HG03520 (cell line): ENCODE data around the gene PACS2.
"Not testable (repeated sequence)": the region's sequence is repeated elsewhere in the genome, so short reads cannot be mapped to it uniquely, and the experiment has no call there.

Experiments used
- ATAC-seq: cut with Tn5 transposase; IDR thresholded peaks from one replicate; pipeline ENCODE4 v1.9.1; 2021; ENCODE audit warnings: mild to moderate bottlenecking, moderate library complexity; ENCODE audit not compliant: unreplicated experiment

PACS2 gene

DNA sequence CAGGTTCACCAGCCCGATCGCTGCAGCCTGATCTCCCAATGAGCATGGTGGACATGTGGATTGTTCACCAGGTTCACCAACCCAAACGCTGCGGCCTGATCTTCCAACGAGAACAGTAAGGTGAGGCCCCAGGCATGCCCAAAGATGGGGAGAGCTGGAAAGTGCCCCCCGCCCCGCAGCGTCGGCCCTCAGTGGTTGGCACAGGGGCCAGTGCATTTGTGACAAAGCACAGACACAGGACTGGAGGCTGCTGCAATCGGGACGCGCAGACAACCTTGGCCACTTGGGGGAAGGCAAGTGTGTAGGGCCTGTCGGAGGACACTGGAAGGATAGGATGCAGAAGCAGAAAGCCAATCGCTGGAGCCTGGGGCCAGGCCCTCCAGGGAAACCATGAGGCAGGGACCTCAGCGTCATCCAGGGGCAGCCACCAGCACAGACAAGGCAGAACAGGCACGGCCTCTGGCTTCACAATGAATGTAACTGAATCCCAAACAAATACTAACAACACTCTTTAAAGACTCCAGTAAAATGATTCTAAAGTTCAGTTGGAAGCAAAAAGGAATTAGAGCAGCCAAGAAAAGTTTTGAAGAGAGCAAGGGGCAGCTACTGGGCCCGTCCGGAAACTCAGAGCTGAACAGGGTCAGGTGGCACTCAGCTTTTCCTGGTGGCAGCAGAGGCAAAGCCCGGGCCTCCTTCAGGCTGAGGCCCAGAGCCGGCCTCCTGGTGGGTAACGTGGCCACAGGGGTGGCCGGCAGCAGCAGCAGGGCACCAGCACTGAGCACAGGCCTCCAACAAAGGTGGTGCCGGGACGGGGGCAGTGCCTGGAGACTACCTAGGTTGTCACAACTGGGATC, 27.1 kb upstream of the PACS2 start:
- ATAC-seq: no peak

DNA sequence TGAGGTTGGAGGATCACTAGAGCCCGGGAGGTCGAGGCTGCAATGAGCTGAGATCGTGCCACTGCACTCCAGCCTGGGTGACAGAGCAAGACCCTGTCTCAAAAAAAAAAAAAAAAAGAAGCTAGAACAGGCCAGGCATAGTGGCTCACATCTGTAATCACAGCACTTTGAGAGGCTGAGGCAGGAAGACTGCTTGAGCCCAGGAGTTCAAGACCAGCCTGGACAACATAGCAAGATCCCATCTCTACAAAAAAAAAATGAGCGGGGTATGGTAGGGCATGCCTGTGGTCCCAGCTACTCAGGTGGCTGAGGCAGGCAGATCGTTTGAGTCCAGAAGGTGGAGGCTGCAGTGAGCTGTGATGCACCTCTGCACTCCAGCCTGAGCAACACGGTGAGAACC, 25.6 kb upstream of the PACS2 start:
- not testable (repeated sequence) for ATAC-seq

DNA sequence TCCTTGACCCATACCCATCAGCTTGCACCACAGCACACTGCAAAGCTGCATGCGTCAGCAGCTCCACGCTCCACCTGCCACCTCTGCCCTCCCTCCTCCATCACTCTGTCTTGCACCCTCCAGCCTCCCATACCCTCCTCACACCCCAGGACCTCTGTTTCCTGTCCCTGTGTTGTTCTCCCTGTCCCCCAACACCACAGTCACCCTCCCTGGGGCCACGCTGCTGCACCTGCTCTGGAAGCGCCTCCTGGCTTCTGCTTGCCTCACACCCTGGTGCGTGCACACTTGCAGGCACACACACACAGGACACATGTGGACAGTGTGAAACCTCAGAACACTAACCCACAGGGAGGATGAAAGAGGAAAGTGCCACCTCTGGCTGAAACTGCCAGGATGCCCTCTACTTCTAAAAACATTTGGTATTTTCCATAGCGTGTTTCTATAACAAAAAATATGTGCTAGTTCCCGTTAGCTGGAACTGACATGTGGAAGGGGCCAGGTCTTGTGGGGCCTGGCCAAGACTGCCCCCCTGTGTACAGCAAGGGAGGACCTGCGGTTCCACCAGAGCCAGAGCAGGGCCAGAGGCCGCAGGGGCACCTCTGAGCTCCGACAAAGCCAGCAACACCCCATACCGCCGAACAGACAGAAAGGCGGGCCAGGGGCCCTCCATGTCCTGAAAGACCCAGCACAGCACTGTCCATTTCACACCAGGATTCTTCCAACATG, 23.8 kb upstream of the PACS2 start:
- ATAC-seq: no peak

DNA sequence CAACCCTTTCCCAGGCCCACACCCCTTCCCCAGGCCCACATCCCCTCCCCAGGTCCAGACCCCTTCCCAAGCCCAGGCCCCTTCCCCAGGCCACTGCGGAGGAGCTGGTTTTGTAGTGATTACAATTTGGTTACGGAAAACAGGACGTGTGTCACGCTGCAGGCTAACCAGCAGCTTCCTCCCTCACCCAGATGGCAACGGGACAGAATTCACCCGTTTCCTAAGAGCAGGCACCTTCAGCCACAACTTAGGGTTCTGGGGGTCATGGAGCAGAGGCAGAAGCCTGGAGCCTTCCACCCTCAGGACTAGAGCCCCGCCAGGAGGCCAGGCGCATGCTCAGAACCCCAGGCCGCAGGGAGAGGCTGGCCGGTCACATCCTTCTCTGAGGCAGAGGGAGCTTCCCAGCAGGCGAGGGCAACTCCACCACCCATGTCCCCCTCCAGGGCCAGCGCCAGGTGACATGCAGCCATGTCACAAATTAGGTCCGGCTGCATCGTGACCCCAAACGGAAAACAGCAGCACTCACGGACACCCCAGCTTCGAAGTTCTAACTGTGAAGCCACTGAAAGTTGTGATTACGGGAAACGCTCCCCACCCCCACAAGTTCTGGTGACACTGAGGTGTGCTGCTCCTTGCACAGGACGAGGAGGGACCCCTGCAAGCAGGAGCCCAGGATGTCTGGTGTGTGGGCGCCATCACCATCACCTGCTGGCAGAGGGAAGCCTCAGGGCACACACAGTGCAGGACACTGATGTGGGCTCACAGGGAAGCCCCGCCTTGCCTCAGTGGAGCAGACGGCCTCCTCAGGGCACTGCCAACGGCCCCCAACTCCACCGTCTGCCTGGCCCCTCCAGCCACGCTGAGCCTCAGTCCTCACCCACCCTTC, 21.5 kb upstream of the PACS2 start:
- no peak for ATAC-seq

DNA sequence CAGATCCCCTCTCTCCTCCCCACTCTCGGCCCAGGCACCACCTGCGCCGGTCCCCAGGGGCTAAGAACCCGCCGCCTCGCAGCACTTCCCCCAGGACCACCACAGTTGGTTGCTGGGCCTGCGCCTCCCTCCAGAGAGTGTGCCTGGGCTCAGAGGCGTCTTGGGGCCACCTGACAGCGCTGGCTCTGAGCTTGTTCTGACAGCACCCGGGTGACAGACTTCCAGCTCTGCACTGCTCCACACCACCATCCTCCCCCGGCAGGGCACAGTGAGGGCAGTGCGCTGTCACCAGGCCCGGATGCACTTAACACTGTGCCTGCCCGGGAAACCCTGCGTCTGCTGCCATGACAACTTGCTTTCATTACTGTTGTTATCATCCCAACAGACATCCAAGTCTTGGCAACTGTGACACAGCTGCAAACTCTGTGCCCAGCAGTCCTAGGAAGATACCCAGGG, 20.4 kb upstream of the PACS2 start:
- no peak for ATAC-seq

DNA sequence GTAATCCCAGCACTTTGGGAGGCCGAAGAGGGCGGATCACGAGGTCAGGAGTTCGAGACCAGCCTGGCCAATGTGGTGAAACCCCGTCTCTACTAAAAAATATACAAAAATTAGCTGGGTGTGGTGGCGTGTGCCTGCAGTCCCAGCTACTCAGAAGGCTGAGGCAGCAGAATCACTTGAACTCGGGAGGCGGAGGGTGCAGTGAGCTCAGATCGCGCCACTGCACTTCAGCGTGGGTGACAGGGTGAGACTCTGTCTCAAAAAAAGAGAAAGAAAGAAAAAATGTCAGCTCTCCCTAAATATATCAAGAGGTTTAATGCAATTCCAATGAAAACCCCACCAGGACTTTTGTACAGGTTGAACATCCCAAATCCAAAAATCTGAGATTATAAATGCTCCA, 17.2 kb upstream of the PACS2 start:
- ATAC-seq: not testable (repeated sequence)

DNA sequence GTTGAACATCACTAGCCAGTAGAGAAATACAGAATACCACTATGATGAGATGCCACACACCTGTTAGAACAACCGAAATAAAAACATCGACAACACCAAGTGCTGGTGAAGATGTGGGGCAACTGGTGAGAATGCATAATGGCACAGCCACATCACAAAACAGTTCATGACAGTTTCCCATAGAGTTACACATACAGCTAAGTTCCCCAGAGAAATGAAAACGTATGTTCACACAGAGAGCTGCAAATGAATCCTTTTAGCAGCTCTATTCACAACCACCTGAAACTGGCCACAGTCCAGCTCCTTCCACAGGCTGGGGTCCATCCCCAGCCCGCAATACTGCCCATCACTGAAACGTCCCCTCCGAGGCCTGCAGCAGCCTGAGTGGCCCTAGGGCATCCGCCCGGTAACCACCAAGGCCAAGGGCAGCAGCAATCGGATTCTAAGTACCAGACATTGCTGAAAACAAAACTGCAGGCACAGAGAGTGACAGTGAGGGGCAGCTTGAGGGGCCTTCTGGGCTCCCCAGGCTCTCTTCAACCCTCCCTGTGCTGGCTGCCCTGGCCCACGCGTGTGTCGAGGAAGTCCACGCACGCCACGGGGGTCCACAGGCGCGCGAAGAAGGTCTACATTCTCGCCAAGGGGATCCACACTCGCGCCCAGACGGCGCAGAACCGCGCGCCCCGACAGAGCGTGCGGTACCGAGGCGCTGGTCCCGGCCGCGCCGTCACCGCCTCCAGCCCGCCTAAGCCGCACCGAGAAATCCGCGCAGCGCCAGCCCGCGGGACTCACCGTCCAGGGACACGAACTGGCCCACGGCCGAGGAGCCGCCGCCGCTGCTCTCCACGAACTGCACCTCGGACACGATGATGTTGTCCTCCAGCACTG, 14.7 kb upstream of the PACS2 start:
- peak; percentile 6 for ATAC-seq

DNA sequence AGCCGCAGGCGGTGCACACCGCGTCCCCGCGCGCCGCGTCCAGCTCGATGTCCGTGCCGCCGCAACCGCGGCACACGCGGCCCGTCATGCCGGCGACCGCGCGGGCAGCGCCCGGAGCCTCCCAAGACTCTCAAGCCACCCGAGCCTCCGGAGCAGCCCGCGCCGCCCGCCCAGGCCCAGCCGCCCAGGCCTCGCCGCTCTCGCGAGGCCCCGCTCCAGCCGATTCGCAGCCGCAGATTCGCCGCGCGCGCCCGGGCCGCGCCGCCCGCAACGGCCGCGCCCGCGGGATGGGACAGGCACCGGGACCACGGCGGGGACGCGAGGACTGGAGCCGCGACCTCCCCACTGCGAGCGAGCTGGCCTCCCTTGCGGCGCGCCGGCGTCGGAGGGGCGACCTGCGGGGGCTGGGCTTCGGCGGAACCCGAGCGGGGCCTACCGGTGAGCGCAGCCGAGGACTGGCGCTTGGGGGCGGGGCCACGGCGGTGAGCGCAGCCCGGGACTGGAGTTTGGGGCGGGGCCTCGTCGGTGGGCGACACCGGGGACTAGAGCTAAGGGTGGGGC, 13.9 kb upstream of the PACS2 start, which contains the start of gene BRF1:
BRF1 (minus strand) TSS at position 460 of the 561 bp plus-strand sequence; CDS start at position 88, 372 bp downstream.
- peak; percentile 78 for ATAC-seq

DNA sequence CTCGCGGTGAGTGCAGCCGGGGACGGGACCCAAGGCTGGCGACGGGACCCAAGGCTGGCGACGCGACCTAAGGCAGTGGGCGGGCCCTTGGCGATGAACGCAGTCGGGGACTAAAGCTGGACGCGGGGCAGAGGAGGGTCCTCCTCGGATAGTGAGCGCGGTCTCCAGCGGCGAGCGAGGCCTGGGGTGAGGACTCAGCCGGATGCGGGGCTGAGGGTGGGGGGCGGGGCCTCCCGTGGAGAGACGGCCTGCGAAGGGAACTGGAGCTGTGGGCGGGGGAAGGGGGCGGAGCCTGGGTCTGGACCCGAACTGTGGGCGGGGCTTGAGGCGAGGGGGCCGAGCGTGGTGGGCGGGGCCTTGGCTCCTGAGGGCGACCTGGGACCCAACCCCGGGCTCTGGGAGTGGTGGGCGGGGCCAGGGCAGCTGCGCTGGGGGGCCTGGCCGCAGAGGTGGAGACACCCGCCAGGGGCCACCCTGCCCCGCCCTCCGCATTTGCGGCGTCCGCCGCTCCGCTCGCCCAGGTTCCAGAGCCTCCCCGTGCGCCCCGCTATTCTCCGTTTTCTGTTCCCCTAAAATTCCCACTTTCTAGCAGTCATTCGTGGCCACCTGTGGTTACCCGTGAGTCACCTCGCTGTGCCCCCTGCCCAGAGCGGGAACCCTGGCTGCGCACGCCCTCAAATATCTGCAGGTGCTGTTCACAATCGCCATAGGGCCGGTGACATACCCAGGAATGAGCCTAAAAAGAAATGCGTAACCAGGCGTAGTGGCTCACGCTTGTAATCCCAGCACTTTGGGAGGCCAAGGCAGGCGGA, 13.2 kb upstream of the PACS2 start:
- ATAC-seq: peak; percentile 51

DNA sequence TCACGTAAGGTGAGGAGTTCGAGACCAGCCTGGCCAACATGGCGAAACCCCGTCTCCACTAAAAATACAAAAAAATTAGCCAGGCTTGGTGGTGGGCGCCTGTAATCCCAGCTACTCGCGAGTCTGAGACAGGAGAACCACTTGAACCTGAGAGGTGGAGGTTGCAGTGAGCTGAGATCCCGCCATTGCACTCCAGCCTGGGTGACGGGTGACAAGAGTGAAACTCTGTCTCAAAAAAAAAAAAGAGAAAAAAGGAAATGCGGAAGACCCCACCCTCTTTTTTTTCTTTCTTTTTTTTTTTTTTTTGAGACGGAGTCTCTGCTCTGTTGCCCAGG, 12.7 kb upstream of the PACS2 start:
- not testable (repeated sequence) for ATAC-seq

DNA sequence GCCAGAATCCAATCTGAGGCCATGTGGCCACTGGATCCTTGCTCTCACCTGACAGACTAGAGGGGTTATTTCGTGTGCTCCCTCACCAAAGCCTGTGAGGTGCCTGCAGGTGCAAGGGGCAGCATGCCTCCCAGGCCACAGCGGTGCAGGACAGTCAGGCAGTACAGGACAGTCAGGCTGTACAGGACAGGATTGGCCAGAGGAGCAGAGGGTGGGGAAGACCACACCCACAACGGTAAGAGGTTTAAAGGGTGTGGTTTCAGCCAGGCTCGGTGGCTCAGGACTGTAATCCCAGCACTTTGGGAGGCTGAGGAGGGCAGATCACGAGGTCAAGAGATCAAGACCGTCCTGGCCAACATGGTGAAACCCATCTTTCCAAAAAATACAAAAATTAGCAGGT, 10.6 kb upstream of the PACS2 start:
- ATAC-seq: no peak

DNA sequence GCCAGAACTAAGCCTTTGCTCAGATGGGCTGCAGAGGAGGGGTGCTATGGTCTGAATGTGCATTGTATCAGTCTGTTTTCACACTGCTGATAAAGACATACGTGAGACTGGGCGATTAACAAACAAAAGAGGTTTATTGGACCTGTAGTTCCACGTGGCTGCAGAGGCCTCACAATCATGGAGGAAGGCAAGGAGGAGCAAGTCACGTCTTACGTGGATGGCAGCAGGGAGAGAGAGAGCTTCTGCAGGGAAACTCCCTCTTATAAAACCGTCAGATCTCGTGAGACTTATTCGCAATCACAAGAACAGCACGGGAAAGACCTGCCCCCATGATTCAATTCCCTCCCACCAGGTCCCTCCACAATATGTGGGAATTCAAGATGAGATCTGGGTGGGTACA, 10.0 kb upstream of the PACS2 start:
- ATAC-seq: no peak

DNA sequence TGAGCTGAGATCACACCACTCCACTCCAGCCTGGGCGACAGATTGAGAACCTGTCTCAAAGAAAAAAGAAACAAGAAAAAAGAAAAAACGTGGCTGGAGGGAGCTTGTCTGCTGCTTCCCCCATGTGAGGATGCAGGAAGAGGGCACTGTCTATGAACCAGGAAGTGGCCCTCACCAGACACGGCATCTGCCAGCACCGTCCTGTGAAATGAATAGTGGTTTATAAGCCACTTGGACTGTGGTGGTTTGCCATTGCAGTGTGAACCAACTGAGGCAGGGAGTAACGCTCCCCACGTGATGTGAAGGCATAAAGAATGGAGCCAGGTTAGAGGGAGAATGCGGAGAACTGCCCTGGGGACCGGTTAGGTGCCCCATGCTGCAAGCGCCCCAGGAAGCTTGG, 9.2 kb upstream of the PACS2 start:
- ATAC-seq: no peak

DNA sequence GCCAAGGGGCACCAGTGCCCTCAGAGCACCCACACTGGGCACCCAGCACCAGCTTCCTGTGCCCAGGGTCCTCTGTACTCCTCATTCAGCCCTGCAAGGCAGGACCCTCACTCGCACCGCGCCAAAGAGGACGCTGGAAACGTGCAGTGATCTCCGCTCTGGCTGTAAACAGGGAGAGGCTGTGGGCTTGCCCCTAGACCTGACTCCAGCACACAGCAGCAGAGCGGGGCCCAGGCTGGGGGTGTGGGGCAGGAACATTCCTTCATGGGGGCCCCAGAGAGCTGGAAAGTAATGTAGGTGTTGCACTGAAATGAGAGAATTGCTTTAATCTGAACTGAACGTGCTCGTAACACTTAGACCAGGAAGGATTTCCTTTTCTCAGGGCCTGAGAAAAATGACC, 8.8 kb upstream of the PACS2 start:
- no peak for ATAC-seq

DNA sequence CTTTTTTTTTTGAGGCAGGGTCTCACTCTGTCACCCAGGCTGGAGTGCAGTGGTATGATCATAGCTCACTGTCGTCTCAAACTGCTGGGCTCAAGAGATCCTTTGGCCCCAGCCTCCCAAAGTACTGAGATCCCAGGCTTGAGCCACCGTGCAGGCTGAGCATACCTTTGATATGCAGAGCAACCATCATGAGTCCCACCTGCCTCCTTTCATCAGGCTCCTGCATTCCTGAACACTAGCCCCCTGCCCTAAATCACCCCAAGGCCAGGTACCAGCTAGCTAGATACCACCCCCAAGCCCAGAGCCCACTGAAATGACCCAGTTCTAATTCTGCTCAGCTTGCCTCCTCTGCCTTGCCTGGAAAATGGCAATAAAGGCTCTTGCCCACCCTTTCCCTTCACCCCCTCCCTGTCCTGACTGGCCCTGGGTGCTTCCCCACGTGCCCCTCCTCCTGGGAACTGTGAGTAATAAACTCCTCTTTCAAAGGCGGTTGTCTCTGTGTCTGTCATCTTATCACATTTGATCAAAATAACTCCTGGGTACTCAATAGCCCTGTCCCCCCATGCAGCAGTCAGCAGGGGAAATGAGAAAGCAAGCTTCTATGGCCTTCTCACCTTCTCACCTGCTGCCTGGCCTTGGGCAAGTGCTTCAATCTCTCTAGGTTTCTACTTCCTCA, 7.4 kb upstream of the PACS2 start:
- ATAC-seq: no peak

DNA sequence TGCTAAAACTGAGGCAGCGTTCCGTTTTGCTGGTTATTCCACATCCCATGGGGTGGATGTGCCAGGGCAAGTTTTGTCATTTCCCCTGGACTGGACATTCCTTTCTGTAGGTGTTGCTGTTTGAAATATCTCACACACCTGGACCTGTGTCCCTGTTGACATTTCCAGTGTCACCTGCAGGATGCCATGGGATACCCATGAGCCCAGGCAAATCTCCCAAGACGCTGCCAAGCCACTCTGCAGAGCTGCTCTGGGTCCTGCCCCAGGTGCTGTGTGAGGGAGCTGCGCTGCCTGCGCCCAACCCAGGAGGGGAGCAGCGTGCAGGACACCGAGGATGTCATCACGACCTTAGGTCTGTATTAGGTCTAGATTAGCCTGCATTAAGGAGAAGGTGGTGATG, 5.2 kb upstream of the PACS2 start:
- no peak for ATAC-seq

DNA sequence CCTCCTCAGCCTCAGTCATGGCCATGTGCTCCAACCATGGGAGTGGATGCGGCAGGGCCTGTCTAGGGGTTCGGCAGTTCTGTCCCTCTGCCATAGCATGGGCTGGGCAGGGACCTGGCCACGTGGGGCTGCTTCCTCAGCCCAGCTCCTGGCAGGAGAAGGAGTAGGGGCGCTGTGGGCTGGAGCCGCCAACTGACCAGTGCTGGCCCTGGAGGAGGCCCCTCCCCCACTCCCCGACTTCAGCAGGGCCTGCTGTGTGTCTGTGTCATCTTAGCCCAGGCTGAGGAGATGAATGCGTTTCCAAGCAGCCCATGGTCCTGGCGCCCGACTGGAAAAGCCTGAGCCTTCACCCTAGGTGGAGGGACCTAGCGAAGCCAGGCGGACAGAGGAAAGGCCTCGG, 2.7 kb upstream of the PACS2 start:
- no peak for ATAC-seq

DNA sequence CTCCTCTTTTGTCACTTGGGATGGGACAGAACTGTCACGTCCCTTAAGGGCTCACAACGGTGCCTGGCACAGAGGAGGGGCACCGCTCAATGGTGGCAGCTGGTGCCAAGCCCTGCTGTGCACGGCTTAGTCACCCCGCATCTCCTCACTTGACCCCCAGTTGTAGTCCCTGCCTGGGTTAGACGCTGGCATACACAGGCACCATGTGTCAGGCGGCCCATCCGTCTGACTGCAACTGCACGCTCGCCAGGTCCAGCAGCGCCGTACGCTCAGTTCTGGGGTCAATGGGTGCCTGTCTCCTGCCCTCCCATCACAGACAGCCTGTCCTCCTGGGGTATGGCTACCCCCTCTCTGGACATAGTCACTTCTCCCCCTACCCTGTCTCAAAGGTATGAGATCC, 1.6 kb upstream of the PACS2 start:
- ATAC-seq: no peak
